K562 (cell line): ENCODE measurements around the gene EVI5L. TPM values are rescaled to one million over a fixed set of nuclear protein-coding genes. Genes with fewer than 3 reads are reported as not detected.

Experiments
- ATAC-seq: fragments of 200-7000 bp; cut with Tn5 transposase; 3 replicates; pipeline ENCODE4 v1.9.1; 2020; ENCODE audit warnings: moderate library complexity
- BruUV-seq: library from RNA; stranded (reverse); fragments of 400-500 nt; replicated peaks from 2 replicates; lab custom pipeline; 2021; lab: Mats Ljungman, UMichigan
- CTCF ChIA-PET: fragments of 300-600 bp; formaldehyde crosslinking; extraction: SDS; loops from one replicate; lab custom pipeline; 2021; ENCODE audit warnings: low intra/inter-chr PET ratio; lab: Yijun Ruan, JAX
- POLR2A ChIA-PET: fragments of 300-600, 350-650 bp; sonication (Branson Sonifier 250); formaldehyde crosslinking; extraction: SDS; loops from one replicate; lab custom pipeline; 2021; ENCODE audit warnings: antibody characterized with exemption, inconsistent platforms; lab: Yijun Ruan, JAX
- DNase-seq, 4 experiments: peaks; one replicate each; pipeline versions ENCODE4 v3.0.0 to v3.0.0-alpha.2; 2011 to 2018; ENCODE audit warnings: low spot score in 3 of 4, mixed read lengths in 3 of 4; ENCODE audit errors: extremely low read depth in 1 of 4
- FAIRE-seq: peaks from 2 replicates; lab custom pipeline; 2011; peaks lifted over from hg19 to GRCh38; lab: Jason Lieb, UNC
- H2AFZ ChIP-seq: 2 replicates; pipeline ENCODE4 v1.6.0; 2011; ENCODE audit warnings: low read depth, low read length, control low read depth, inconsistent platforms
- H3K27ac ChIP-seq: fragments of 200-600 bp; 3 replicates; pipeline ENCODE4 v1.8.0; 2011; ENCODE audit warnings: low read depth, mild to moderate bottlenecking, control low read depth, inconsistent platforms, low read length, moderate library complexity, mixed read lengths; ENCODE audit errors: extremely low read depth
- H3K27me3 ChIP-seq, 2 experiments: fragments of 300-600 bp in 1 of 2; 2 replicates in 1 of 2; 3 replicates in 1 of 2; pipeline versions ENCODE4 v1.6.0 to v1.8.0; 2011; ENCODE audit warnings: inconsistent platforms in 2 of 2, low read length in 2 of 2, mild to moderate bottlenecking in 1 of 2, mixed read lengths in 1 of 2, moderate library complexity in 1 of 2; ENCODE audit not compliant: control insufficient read depth in 2 of 2, insufficient read depth in 2 of 2
- H3K36me3 ChIP-seq: fragments of 300-600 bp; 3 replicates; pipeline ENCODE4 v1.8.0; 2011; ENCODE audit warnings: mild to moderate bottlenecking, low read length, inconsistent platforms; ENCODE audit not compliant: control insufficient read depth, insufficient read depth
- H3K4me1 ChIP-seq, 2 experiments: fragments of 200-600 bp in 1 of 2; replicated peaks in 1 of 2; 2 replicates in 1 of 2; 3 replicates in 1 of 2; pipeline versions ENCODE4 v1.5.1 to v1.8.0; 2011; ENCODE audit warnings: inconsistent platforms in 2 of 2, low read length in 2 of 2, mild to moderate bottlenecking in 1 of 2, mixed read lengths in 1 of 2, moderate library complexity in 1 of 2; ENCODE audit not compliant: control insufficient read depth in 2 of 2, insufficient read depth in 2 of 2
- H3K4me2 ChIP-seq: 2 replicates; pipeline ENCODE4 v1.6.1; 2011; ENCODE audit warnings: low read length, control low read depth, inconsistent platforms, mixed read lengths; ENCODE audit not compliant: insufficient read depth
- H3K4me3 ChIP-seq: fragments of 200-600 bp; sonication (generic), shearing (Covaris generic); 2 replicates; pipeline ENCODE4 v1.5.1; 2016; ENCODE audit warnings: control low read depth, inconsistent platforms
- H3K79me2 ChIP-seq: fragments of 200-600 bp; 3 replicates; pipeline ENCODE4 v1.8.0; 2011; ENCODE audit warnings: low read length, inconsistent platforms; ENCODE audit not compliant: control insufficient read depth, insufficient read depth
- H3K9ac ChIP-seq, 2 experiments: 2 replicates each; pipeline versions ENCODE4 v1.6.0 to v1.6.1; 2011; ENCODE audit warnings: low read depth in 2 of 2, low read length in 2 of 2, control low read depth in 1 of 2, inconsistent platforms in 1 of 2, mild to moderate bottlenecking in 1 of 2, mixed read lengths in 1 of 2; ENCODE audit not compliant: insufficient read depth in 1 of 2
- H3K9me1 ChIP-seq: one replicate; pipeline ENCODE4 v1.6.0; 2011; ENCODE audit warnings: inconsistent platforms, mild to moderate bottlenecking, low read length, moderate library complexity; ENCODE audit not compliant: control insufficient read depth, insufficient read depth
- H3K9me3 ChIP-seq: replicated peaks from 2 replicates; pipeline ENCODE4 v1.5.1; 2011; ENCODE audit warnings: low read depth, low read length, inconsistent platforms; ENCODE audit not compliant: control insufficient read depth, insufficient read depth
- H4K20me1 ChIP-seq: replicated peaks from 2 replicates; pipeline ENCODE4 v1.6.1; 2011; ENCODE audit warnings: low read length, inconsistent platforms, mixed read lengths; ENCODE audit not compliant: control insufficient read depth, insufficient read depth
- BDP1 ChIP-seq: IDR thresholded peaks from 3 replicates; pipeline ENCODE4 v1.6.1; 2011; ENCODE audit not compliant: insufficient read length, insufficient read depth
- BMI1 ChIP-seq: fragments of 150-350 bp; IDR thresholded peaks from 2 replicates; pipeline ENCODE4 v1.6.1; 2014; ENCODE audit warnings: low read length
- FIP1L1 ChIP-seq: fragments of 200-400 bp; formaldehyde crosslinking; IDR thresholded peaks from 2 replicates; pipeline ENCODE4 v1.6.1; 2018; ENCODE audit warnings: mild to moderate bottlenecking, low read depth, low read length; ENCODE audit not compliant: poor library complexity, severe bottlenecking
- FOSL1 ChIP-seq: fragments of 200-800 bp; sonication (Bioruptor generic); conservative IDR thresholded peaks from 2 replicates; pipeline ENCODE4 v1.6.1; 2016; ENCODE audit warnings: missing genetic modification characterization, missing compliant biosample characterization
- IFI16 ChIP-seq: fragments of 250-450 bp; sonication (Bioruptor Pico); IDR thresholded peaks from 2 replicates; pipeline ENCODE4 v2.1.2; 2022; ENCODE audit warnings: mild to moderate bottlenecking, inconsistent platforms
- KLF6 ChIP-seq: fragments of 250-450 bp; sonication (Bioruptor Pico); IDR thresholded peaks from 2 replicates; pipeline ENCODE4 v1.4.0; 2020; ENCODE audit warnings: mild to moderate bottlenecking, moderate library complexity, borderline replicate concordance
- SIX5 ChIP-seq, 2 experiments: IDR thresholded peaks; 2 replicates each; pipeline ENCODE4 v1.6.1; 2011; ENCODE audit warnings: low read length in 2 of 2, borderline replicate concordance in 1 of 2, low read depth in 1 of 2, mild to moderate bottlenecking in 1 of 2, moderate library complexity in 1 of 2; ENCODE audit not compliant: insufficient read depth in 1 of 2
- TCF7 ChIP-seq: sonication (generic); IDR thresholded peaks from 2 replicates; pipeline ENCODE4 v1.6.1; 2016; ENCODE audit warnings: antibody characterized with exemption, borderline replicate concordance
- ZNF639 ChIP-seq, 2 experiments: fragments of 200-800 bp in 1 of 2; sonication (Bioruptor generic) in 1 of 2; sonication (generic) in 1 of 2; formaldehyde crosslinking in 1 of 2; IDR thresholded peaks in 1 of 2; conservative IDR thresholded peaks in 1 of 2; 2 replicates each; pipeline versions ENCODE4 v1.5.0 to v1.6.1; 2016 to 2020; ENCODE audit warnings: missing compliant biosample characterization in 1 of 2, missing genetic modification characterization in 1 of 2, missing genetic modification reagents in 1 of 2
- WGBS: fragments of 100-300 bp; shearing (Covaris generic); methylation state at CpG from one replicate; pipeline ENCODE4 v1.1.6; 2016; ENCODE audit warnings: low coverage, mixed read lengths; ENCODE audit not compliant: insufficient coverage; ENCODE audit errors: missing lambda C conversion rate; 5-methylcytosine and 5-hydroxymethylcytosine counted together
- in situ Hi-C: fragments of 300-500 bp; cut with MboI; formaldehyde crosslinking; loops from 4 replicates; pipeline ENCODE4 v1.15.0; 2018; ENCODE audit warnings: inconsistent platforms, mixed read lengths
- intact Hi-C: fragments of 100-400 bp; cut with micrococcal nuclease; formaldehyde crosslinking; loops from 2 replicates; pipeline ENCODE4 v1.14.2; 2022
- polyA plus RNA-seq, 8 experiments: library from polyadenylated mRNA; depleted of rRNA in 4 of 8; stranded (reverse) in 5 of 8; unstranded in 3 of 8; fragments of >200 nt; fragmentation: Nextera tagmentation in 2 of 8; fragmentation: Illumina TruSeq in 1 of 8; extraction: Ambion mirVana in 2 of 8; extraction: Trizol in 1 of 8; gene quantifications; 2 replicates each; pipeline versions ENCODE4 v1.2.1 to v1.2.3, GENCODE V29; 2011 to 2014; ENCODE audit warnings: inconsistent platforms in 1 of 8, missing spikeins in 1 of 8
- total RNA-seq, 7 experiments: library from RNA; depleted of rRNA in 6 of 7; stranded (reverse); fragments of >200 nt in 6 of 7; fragmentation: Illumina TruSeq in 2 of 7; extraction: Trizol in 2 of 7; gene quantifications; 2 replicates each; pipeline versions ENCODE4 v1.2.1 to v1.2.3, GENCODE V29; 2011 to 2021; ENCODE audit warnings: low replicate concordance in 1 of 7
- TF ChIP-seq, protein P1 (sequence below): IDR thresholded peaks from 2 replicates; pipeline ENCODE4 v1.6.1; 2011; ENCODE audit not compliant: insufficient read length; ENCODE audit errors: extremely low read depth
- TF ChIP-seq, protein P2 (sequence below): fragments of 450-650 bp; formaldehyde crosslinking; IDR thresholded peaks from 2 replicates; pipeline ENCODE4 v1.4.0; 2022; ENCODE audit warnings: mild to moderate bottlenecking, moderate library complexity

EVI5L gene
- total and polyA plus RNA-seq, 9 of the 15 experiments (the other 6 are each of a cell fraction or from before 2014, with no cell fraction given) = 0.69 to 1.8 (median 1.2) TPM; not detected in 2

DNA sequence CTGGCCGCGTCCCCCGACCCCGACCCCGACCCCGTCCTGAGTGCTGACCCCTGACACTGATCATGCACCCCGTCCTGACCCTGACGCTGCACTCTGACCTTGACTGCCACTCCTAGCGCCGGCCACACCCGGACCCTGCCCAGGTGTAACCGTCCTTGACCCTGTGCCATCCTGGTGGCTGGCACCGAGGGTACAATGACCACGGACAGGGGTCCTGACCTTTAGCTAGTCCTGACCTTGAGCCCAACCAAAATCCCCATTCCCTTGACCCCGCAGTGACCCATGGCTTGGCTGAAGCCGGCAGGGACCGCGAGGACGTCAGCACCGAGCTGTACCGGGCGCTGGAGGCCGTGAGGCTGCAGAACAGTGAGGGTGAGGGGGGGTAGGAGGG lies 41.1 kb upstream of the EVI5L start:
- WGBS = 48% methylated on average over 17 of the region's 23 CpGs
- ATAC-seq (no peak), FAIRE-seq (no peak), DNase-seq (no peak)
- no peak overlapping the region for H2AFZ ChIP-seq
- intact Hi-C loops = no loop called here
- H3K79me2 ChIP-seq = no peaks in the 10 kb centered on the region
- BruUV-seq = no TSS peak
- H3K4me2 ChIP-seq = no peak overlapping the region
- in situ Hi-C loops = no loop called here
- H3K36me3 ChIP-seq = no peaks in the 10 kb centered on the region
- H3K9me3 ChIP-seq = no peaks in the 10 kb centered on the region; the same call in 1 of the 2 replicates
- ChIA-PET POLR2A (no interaction called here), CTCF (no interaction called here)
- no peaks in the 10 kb centered on the region for H4K20me1 ChIP-seq
- H3K9me1 ChIP-seq = no peaks in the 10 kb centered on the region
- no peak overlapping the region for H3K27ac ChIP-seq
- no peak for TF ChIP-seq BMI1
- no peak for TF ChIP-seq FIP1L1
- TF ChIP-seq IFI16 = no peak
- TF ChIP-seq, protein P1, sequence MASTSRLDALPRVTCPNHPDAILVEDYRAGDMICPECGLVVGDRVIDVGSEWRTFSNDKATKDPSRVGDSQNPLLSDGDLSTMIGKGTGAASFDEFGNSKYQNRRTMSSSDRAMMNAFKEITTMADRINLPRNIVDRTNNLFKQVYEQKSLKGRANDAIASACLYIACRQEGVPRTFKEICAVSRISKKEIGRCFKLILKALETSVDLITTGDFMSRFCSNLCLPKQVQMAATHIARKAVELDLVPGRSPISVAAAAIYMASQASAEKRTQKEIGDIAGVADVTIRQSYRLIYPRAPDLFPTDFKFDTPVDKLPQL = no peak
- H3K27me3 ChIP-seq = peaks cover 0 to 17% of the 10 kb centered on the region in 2 experiments; a peak in 3 of 5 replicates
- no peak overlapping the region for H3K9ac ChIP-seq
- H3K4me3 ChIP-seq = no peak overlapping the region
- H3K4me1 ChIP-seq = peaks cover 0 to 16% of the 10 kb centered on the region in 2 experiments; a peak in 2 of 5 replicates

DNA sequence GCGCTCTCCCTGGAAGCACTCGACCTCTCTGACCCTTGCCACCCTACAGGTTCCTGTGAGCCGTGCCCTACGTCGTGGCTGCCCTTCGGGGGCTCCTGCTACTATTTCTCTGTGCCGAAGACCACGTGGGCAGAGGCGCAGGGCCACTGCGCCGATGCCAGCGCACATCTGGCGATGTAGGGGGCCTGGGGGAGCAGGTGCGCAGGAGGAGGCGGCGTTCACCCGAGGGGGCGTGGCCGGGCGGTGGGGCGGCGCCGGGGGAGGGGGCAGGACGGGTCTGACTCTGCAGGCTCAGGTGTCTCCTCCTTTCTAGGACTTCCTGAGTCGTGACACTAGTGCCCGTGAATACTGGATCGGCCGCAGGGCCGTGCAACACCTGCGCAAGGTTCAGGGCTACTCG lies 40.6 kb upstream of the EVI5L start:
- H3K4me2 ChIP-seq = no peak overlapping the region
- no peaks in the 10 kb centered on the region; the same call in 1 of the 2 replicates for H3K9me3 ChIP-seq
- peak in 2 of 4 experiments; percentile 40 to 57 for DNase-seq
- peaks cover 0 to 17% of the 10 kb centered on the region in 2 experiments; a peak in 3 of 5 replicates for H3K27me3 ChIP-seq
- POLR2A ChIA-PET = no interaction called here
- FAIRE-seq = no peak
- H3K27ac ChIP-seq = no peak overlapping the region
- no peak overlapping the region for H2AFZ ChIP-seq
- 23% methylated on average over 8 of the region's 31 CpGs for WGBS
- no peaks in the 10 kb centered on the region for H4K20me1 ChIP-seq
- H3K4me1 ChIP-seq = peaks cover 0 to 16% of the 10 kb centered on the region in 2 experiments; a peak in 2 of 5 replicates
- no peaks in the 10 kb centered on the region for H3K36me3 ChIP-seq
- no peaks in the 10 kb centered on the region for H3K79me2 ChIP-seq
- in situ Hi-C loops = no loop called here
- H3K4me3 ChIP-seq = no peak overlapping the region
- intact Hi-C loops = no loop called here
- CTCF ChIA-PET = no interaction called here
- no peaks in the 10 kb centered on the region for H3K9me1 ChIP-seq
- no peak overlapping the region for H3K9ac ChIP-seq
- peak; percentile 69 for ATAC-seq
- no TSS peak for BruUV-seq
- TF ChIP-seq TCF7 = no peak
- no peak for TF ChIP-seq KLF6
- TF ChIP-seq ZNF639 (CRISPR knock-in tag; conservative IDR thresholded peaks at IDR 0.05 in 1 of 2, IDR thresholded peaks at IDR 0.05 in 1 of 2) = no peak
- no peak for TF ChIP-seq BDP1
- TF ChIP-seq FOSL1 (tag) = no peak
- no peak for TF ChIP-seq SIX5 (IDR thresholded peaks at IDR 0.05; ENCODE audit: borderline replicate concordance in 1 of 2, insufficient read depth in 1 of 2, low read depth in 1 of 2, low read length in 2 of 2)
- TF ChIP-seq, protein P2, sequence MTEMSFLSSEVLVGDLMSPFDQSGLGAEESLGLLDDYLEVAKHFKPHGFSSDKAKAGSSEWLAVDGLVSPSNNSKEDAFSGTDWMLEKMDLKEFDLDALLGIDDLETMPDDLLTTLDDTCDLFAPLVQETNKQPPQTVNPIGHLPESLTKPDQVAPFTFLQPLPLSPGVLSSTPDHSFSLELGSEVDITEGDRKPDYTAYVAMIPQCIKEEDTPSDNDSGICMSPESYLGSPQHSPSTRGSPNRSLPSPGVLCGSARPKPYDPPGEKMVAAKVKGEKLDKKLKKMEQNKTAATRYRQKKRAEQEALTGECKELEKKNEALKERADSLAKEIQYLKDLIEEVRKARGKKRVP (CRISPR knock-in tag) = no peak
